Fibroblast of pulmonary artery (primary cell): ENCODE results near the gene PTPMT1.

Experiments used
- DNase-seq: peaks from one replicate; pipeline ENCODE4 v3.0.0-alpha.2; 2010; ENCODE audit warnings: low read depth
- H3K4me3 ChIP-seq: replicated peaks from 2 replicates; pipeline ENCODE4 v1.5.1; 2011; ENCODE audit warnings: low read depth, mild to moderate bottlenecking, control low read depth, low read length, moderate library complexity
- TF ChIP-seq, protein P1 (sequence below): IDR thresholded peaks from 2 replicates; pipeline ENCODE4 v1.5.1; 2011; ENCODE audit warnings: mild to moderate bottlenecking, control low read depth, low read length, inconsistent platforms; ENCODE audit errors: missing control alignments

The PTPMT1 gene

DNA sequence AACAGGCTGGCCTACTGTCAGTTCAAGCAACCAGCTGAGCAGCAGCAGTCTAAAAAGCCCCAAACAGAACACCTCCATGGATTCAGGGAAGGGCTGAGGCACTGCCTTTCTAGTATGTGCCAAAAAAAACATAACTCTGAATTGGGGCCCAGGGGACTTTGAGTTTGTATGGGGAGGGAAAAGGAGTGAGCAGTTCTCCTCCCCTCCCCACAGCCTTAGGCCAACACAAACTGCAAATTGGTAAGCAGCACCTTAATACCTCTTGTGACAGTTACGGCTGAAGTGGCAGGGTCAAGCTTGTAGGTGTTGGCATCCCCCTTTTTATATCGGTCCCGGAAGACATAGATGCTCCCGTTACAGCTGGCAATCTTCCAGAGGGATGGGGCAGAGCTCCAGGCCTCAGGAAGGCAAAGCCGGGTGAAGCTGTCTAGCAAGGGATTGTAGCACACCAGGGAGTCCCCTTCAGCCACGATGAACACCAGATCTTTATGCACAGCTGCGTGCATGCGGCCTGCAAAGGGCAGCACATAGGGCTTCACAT is 7.4 kb downstream of the PTPMT1 start:
- no peak overlapping the region for H3K4me3 ChIP-seq
- TF ChIP-seq, protein P1, sequence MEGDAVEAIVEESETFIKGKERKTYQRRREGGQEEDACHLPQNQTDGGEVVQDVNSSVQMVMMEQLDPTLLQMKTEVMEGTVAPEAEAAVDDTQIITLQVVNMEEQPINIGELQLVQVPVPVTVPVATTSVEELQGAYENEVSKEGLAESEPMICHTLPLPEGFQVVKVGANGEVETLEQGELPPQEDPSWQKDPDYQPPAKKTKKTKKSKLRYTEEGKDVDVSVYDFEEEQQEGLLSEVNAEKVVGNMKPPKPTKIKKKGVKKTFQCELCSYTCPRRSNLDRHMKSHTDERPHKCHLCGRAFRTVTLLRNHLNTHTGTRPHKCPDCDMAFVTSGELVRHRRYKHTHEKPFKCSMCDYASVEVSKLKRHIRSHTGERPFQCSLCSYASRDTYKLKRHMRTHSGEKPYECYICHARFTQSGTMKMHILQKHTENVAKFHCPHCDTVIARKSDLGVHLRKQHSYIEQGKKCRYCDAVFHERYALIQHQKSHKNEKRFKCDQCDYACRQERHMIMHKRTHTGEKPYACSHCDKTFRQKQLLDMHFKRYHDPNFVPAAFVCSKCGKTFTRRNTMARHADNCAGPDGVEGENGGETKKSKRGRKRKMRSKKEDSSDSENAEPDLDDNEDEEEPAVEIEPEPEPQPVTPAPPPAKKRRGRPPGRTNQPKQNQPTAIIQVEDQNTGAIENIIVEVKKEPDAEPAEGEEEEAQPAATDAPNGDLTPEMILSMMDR = no peak
- no peak for DNase-seq

DNA sequence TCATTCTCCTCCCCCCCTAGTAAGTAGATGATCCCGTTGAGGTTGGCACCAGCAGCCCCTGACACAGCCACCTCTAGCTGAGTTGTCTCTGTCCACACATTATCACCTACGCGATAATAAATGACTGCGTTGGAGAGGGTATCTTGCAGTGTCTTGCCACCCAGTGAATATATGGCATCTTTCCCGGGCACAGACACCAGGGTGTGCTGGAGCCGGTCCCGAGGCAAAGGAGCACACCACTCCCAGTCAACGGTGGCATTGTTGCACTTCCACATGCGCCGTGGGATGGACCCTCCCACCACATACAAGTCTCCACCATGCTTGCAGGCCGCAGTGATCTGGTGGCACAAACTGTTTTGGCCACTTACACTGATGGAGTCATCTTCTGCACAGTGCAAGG is 7.9 kb downstream of the PTPMT1 start:
- TF ChIP-seq, protein P1 = no peak
- DNase-seq = no peak
- no peak overlapping the region for H3K4me3 ChIP-seq

- DNase-seq = no peak
- TF ChIP-seq, protein P1 = no peak
- peak overlapping the region; percentile 68 for H3K4me3 ChIP-seq
Measured at GRCh38 chr11:47577460-47578041, 12.2 kb downstream of the PTPMT1 start.

DNA sequence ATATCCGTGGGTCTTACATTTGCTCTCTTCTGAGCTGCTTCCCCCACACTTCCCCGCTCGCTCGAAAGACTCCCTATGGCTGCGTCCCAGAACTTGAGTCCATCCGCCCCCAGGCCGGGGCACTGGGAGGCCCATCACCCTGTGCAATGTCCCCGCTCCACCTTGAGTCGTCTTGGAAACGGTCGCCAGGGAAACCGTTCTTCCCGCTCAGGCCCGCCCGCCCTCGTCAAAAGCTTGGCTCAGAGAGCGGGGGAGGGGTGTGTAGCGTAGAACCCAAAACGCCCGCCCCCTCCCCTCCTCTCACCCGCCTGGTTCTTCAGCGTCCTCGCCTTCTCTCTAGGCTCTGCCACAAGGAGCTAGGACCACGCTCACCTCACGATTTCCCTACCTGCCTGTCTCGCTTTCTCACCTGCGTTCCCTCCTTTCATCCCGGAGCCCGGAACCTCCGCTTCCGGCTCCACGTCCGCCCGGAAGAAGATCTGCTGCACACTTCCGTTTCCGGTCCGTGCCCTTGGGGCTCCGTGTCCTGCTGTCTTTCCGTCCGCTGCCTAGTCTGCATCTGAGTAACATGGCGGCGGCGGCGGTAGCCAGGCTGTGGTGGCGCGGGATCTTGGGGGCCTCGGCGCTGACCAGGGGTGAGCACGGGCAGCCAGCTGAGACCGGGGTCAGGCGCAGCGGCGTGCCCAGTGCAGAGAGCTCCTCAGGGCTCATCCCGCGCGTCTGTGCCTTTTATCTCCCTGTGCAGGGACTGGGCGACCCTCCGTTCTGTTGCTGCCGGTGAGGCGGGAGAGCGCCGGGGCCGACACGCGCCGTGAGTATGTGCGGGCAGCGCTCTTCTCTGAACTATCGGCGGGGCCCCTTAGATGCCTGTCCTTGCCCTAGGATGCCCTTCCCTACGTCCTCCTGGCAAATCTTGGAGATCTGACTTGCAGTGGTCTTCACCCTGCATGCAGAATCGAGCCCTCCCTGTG is 13.4 kb downstream of the PTPMT1 start, which contains the start of the genes KBTBD4 and NDUFS3:
TSS of gene KBTBD4 (minus strand) at position 447 of the 971 bp plus-strand sequence. CDS start at position 428, 19 bp downstream.
TSS of gene NDUFS3 (plus strand) at position 551 of the 971 bp plus-strand sequence. CDS start at position 569, 18 bp downstream.
- TF ChIP-seq, protein P1 = no peak
- DNase-seq = peak; percentile 90
- H3K4me3 ChIP-seq = peak within 1 kb of the TSS; percentile 68

DNA sequence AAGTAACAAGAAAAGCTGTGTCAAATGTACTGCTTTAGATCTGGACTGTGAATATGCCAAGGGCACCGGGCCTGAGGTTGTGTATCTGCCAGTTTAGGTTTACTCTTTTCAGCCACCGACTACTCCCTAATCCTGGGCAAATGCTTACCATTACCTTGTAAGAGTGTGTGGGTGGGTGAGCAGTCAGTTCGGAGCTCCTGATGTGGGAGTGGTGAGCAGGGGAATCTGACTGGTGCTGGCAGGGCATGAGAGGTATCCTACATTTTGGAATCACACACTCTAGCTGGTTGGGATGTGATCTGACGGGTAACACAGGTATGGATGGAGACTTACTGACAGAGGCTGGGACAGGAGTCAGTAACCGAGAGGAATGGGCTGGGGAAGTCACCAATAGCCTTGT is 18.4 kb downstream of the PTPMT1 start:
- H3K4me3 ChIP-seq = no peak overlapping the region
- TF ChIP-seq, protein P1 = no peak
- no peak for DNase-seq

DNA sequence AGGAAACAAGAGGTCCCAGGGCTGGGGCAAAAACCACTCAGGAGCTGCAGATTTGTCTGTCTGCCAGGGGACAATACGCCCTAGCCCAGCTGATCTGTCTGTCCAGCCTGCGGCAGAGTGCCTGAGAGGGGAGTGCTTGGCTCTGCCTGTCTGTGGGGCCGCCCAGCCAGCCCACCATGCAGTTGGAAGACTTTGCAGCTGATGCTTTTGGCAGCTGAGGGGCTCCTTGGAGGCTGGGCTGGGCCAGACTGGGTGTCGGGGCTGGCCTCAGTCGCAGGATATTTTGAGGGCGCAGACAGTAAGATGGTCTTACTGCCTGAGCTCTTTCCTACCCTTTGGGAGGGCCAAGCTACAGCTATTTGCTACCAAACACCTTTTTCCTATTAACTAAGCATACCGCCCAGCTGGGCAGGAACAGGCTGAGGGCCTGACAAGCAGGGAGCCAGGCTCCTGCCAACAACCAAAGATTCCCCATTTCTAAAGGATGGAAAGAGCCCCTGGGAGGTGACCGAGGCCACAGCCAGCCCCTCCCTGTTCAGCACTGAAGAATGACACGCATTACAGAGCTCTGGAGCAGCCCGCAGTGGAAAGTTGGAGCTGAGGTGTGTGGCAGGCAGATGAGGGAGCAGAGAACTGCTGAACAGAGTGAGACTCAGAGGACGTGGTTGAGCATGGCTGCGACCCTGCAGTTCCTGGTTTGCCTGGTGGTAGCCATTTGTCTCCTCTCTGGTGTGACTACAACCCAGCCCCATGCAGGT is 20.9 kb downstream of the PTPMT1 start, which contains the start of gene FAM180B:
TSS of gene FAM180B (plus strand) at position 581 of the 758 bp plus-strand sequence. CDS start at position 672, 91 bp downstream.
- DNase-seq = no peak
- TF ChIP-seq, protein P1 = no peak
- H3K4me3 ChIP-seq = no peak within 1 kb of the TSS
